Esophagus mucosa (tissue), 1 donor: ENCODE data around the gene TMEM138. TPM values are rescaled to one million over a fixed set of nuclear protein-coding genes. Genes with fewer than 3 reads are reported as not detected.

Experiments used
- ATAC-seq: fragments of 200-7000 bp; cut with Tn5 transposase; one replicate; pipeline ENCODE4 v1.9.1; 2020
- total RNA-seq: library from RNA; stranded (reverse); gene quantifications from one replicate; pipeline ENCODE4 v1.2.4, GENCODE V29; 2023
- donor health status: DM: yes; HTN: yes; CAD: no.

TMEM138 gene
- total RNA-seq, 1 donor from 2014 or later, result 23.1 TPM

GRCh38 chr11:61342207-61342803 lies 19.9 kb upstream of the TMEM138 start:
- ATAC-seq, result no peak

- no peak for ATAC-seq
These were observed 18.1 kb upstream of the TMEM138 start for GRCh38 chr11:61343792-61344745.

GRCh38 chr11:61345170-61345610 lies 17.0 kb upstream of the TMEM138 start:
- no peak for ATAC-seq

GRCh38 chr11:61345954-61346843 lies 16.0 kb upstream of the TMEM138 start:
- ATAC-seq, result peak; percentile 35

GRCh38 chr11:61347916-61348461 lies 14.2 kb upstream of the TMEM138 start:
- peak; percentile 43 for ATAC-seq

GRCh38 chr11:61349189-61349751 lies 12.9 kb upstream of the TMEM138 start:
- ATAC-seq, result no peak

- no peak for ATAC-seq
These were observed 12.3 kb upstream of the TMEM138 start for GRCh38 chr11:61349916-61350315.

GRCh38 chr11:61350336-61350735 lies 11.8 kb upstream of the TMEM138 start:
- ATAC-seq, result no peak

GRCh38 chr11:61350803-61351202 lies 11.4 kb upstream of the TMEM138 start:
- no peak for ATAC-seq

GRCh38 chr11:61352038-61352437 lies 10.1 kb upstream of the TMEM138 start:
- ATAC-seq, result no peak

GRCh38 chr11:61353131-61354067 lies 8.8 kb upstream of the TMEM138 start:
- ATAC-seq, result no peak

- no peak for ATAC-seq
These were observed 8.0 kb upstream of the TMEM138 start for GRCh38 chr11:61354208-61354607.

- ATAC-seq, result peak; percentile 4
These were observed 5.5 kb upstream of the TMEM138 start for GRCh38 chr11:61356706-61357105.

- no peak for ATAC-seq
These were observed 4.8 kb upstream of the TMEM138 start for GRCh38 chr11:61357233-61357893.

GRCh38 chr11:61357894-61358239 lies 4.3 kb upstream of the TMEM138 start:
- no peak for ATAC-seq

- ATAC-seq, result no peak
These were observed 3.6 kb upstream of the TMEM138 start for GRCh38 chr11:61358566-61358965.

GRCh38 chr11:61359516-61359915 lies 2.7 kb upstream of the TMEM138 start:
- no peak for ATAC-seq

- no peak for ATAC-seq
These were observed 885 bp upstream of the TMEM138 start for GRCh38 chr11:61361237-61361740.

- peak; percentile 18 for ATAC-seq
These were observed 335 bp downstream of the TMEM138 start for GRCh38 chr11:61362542-61362875.

GRCh38 chr11:61364012-61364675 lies 2.0 kb downstream of the TMEM138 start:
- no peak for ATAC-seq
